KG1 (cell line): ENCODE data around the gene OSBPL5.

ENCODE experiments used
- DNase-seq: peaks from one replicate; lab custom pipeline; 2025; lab: John Stamatoyannopoulos, UW

The OSBPL5 gene

GRCh38 chr11:3165152-3165705, at the start of gene OSBPL5:
Gene OSBPL5, minus strand, starts transcription at chr11:3165310. Its CDS starts 36,162 bp downstream, at chr11:3129148.
- no peak for DNase-seq

- DNase-seq = no peak
Measured at GRCh38 chr11:3214420-3214699, 49.2 kb upstream of the OSBPL5 start.

- DNase-seq = no peak
Measured at GRCh38 chr11:3213659-3214419, 48.7 kb upstream of the OSBPL5 start.

GRCh38 chr11:3208272-3208671, 43.2 kb upstream of the OSBPL5 start:
- DNase-seq = no peak

GRCh38 chr11:3207526-3208189, 42.5 kb upstream of the OSBPL5 start:
- DNase-seq = no peak

GRCh38 chr11:3206922-3207204, 41.8 kb upstream of the OSBPL5 start:
- DNase-seq = no peak

GRCh38 chr11:3206156-3206921, 41.2 kb upstream of the OSBPL5 start:
- DNase-seq = no peak

GRCh38 chr11:3205261-3206155, 40.4 kb upstream of the OSBPL5 start:
- DNase-seq = no peak

GRCh38 chr11:3204141-3205015, 39.3 kb upstream of the OSBPL5 start:
- no peak for DNase-seq

- DNase-seq = no peak
Measured at GRCh38 chr11:3203221-3204043, 38.3 kb upstream of the OSBPL5 start.

- no peak for DNase-seq
Measured at GRCh38 chr11:3202759-3203158, 37.6 kb upstream of the OSBPL5 start.

- DNase-seq = no peak
Measured at GRCh38 chr11:3202305-3202704, 37.2 kb upstream of the OSBPL5 start.

- no peak for DNase-seq
Measured at GRCh38 chr11:3201677-3202181, 36.6 kb upstream of the OSBPL5 start.

GRCh38 chr11:3201112-3201581, 36.0 kb upstream of the OSBPL5 start:
- DNase-seq = no peak

- DNase-seq = no peak
Measured at GRCh38 chr11:3200388-3201111, 35.4 kb upstream of the OSBPL5 start.

- no peak for DNase-seq
Measured at GRCh38 chr11:3199537-3200295, 34.6 kb upstream of the OSBPL5 start.

- DNase-seq = no peak
Measured at GRCh38 chr11:3198815-3199214, 33.7 kb upstream of the OSBPL5 start.

GRCh38 chr11:3197878-3198528, 32.9 kb upstream of the OSBPL5 start:
- DNase-seq = no peak
